Fibroblast of mammary gland (primary cell): ENCODE results near the gene PEDS1.
"Not testable (repeated sequence)": the region's sequence is repeated elsewhere in the genome, so short reads cannot be mapped to it uniquely, and the experiment has no call there.

ENCODE experiments used
- DNase-seq: peaks from one replicate; pipeline ENCODE4 v3.0.0-alpha.2; 2010; ENCODE audit warnings: low read depth
- H3K4me3 ChIP-seq: 2 replicates; pipeline ENCODE4 v1.5.1; 2011; ENCODE audit warnings: low read depth, mild to moderate bottlenecking, low read length, moderate library complexity; ENCODE audit not compliant: control insufficient read depth
- TF ChIP-seq, protein P1 (sequence below): conservative IDR thresholded peaks from 2 replicates; pipeline ENCODE4 v1.5.1; 2011; ENCODE audit warnings: low read depth, low read length, inconsistent platforms; ENCODE audit not compliant: control insufficient read depth, insufficient read depth

PEDS1 gene

DNA sequence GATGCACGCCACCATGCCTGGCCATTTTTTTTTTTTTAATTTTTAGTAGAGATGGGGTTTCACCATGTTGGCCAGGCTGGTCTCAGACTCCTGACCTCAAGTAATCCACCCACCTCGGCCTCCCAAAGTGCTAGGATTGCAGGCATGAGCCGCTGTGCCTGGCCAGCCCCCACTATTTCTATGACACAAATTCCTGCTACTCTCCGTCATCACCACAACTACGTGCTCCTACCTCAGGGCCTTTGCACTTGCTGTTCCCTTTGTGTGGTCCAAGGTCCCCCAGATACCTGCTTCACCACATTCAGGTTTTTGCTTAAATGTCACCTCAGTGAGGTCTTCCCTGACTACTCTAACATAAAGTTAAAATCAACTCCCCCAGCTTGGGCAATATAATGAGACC, 31.9 kb upstream of the PEDS1 start:
- no peak overlapping the region for H3K4me3 ChIP-seq
- TF ChIP-seq, protein P1, sequence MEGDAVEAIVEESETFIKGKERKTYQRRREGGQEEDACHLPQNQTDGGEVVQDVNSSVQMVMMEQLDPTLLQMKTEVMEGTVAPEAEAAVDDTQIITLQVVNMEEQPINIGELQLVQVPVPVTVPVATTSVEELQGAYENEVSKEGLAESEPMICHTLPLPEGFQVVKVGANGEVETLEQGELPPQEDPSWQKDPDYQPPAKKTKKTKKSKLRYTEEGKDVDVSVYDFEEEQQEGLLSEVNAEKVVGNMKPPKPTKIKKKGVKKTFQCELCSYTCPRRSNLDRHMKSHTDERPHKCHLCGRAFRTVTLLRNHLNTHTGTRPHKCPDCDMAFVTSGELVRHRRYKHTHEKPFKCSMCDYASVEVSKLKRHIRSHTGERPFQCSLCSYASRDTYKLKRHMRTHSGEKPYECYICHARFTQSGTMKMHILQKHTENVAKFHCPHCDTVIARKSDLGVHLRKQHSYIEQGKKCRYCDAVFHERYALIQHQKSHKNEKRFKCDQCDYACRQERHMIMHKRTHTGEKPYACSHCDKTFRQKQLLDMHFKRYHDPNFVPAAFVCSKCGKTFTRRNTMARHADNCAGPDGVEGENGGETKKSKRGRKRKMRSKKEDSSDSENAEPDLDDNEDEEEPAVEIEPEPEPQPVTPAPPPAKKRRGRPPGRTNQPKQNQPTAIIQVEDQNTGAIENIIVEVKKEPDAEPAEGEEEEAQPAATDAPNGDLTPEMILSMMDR, result no peak
- no peak for DNase-seq

DNA sequence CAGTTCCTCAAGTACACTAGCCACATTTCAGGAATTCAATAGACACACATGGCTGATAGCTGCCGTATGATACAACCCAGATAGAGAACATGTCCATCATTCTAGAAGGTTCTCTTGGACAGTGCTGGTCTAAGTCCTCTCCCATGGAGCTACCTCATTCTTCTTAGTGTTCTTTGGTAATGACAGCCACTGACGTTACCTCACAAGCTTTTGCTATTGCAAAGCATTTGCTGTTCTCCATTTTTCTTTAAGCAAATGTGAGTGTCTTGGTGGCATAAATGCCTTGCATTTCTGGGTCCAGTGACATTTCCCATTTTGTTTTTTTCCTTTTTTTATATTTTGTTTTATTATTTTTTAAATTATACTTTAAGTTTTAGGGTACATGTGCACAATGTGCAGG, 28.8 kb upstream of the PEDS1 start:
- no peak overlapping the region for H3K4me3 ChIP-seq
- DNase-seq, result no peak
- TF ChIP-seq, protein P1, result no peak

DNA sequence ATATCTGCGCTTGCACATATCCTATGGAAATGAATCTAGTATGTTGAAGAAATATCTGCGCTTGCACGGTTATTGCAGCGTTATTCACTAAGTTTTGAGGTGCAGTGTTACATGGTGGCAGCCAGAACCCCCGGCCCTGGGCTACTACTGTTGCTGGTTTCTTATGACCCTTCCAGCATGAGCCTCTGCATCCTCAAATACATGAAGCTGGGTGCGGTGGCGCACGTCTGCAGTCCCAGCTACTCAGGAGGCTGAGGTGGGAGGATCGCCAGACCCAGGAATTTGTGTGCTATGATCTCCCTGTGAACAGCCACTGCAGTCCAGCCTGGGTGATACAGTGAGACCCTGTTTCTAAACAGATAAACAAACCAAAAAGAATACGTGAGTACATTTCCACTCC, 27.8 kb upstream of the PEDS1 start:
- H3K4me3 ChIP-seq, result no peak overlapping the region
- no peak for DNase-seq
- TF ChIP-seq, protein P1, result no peak

DNA sequence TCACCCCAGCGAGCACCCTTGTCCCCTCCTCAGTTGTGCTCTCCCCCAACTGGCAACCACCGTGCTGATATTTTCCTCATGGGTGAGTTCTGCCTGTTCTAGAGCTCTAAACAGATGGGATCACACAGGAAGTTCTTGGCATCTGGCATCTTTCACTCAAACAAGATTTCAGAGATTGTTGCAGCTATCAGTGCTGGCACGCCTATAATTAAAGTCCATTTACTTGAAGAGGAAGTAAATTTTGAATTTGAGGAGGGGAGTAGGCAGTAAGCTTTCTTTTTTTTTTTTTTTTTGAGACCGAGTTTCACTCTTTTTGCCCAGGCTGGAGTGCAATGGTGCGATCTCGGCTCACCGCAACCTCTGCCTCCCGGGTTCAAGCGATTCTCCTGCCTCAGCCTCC, 25.1 kb upstream of the PEDS1 start:
- not testable (repeated sequence) for DNase-seq, H3K4me3 ChIP-seq

DNA sequence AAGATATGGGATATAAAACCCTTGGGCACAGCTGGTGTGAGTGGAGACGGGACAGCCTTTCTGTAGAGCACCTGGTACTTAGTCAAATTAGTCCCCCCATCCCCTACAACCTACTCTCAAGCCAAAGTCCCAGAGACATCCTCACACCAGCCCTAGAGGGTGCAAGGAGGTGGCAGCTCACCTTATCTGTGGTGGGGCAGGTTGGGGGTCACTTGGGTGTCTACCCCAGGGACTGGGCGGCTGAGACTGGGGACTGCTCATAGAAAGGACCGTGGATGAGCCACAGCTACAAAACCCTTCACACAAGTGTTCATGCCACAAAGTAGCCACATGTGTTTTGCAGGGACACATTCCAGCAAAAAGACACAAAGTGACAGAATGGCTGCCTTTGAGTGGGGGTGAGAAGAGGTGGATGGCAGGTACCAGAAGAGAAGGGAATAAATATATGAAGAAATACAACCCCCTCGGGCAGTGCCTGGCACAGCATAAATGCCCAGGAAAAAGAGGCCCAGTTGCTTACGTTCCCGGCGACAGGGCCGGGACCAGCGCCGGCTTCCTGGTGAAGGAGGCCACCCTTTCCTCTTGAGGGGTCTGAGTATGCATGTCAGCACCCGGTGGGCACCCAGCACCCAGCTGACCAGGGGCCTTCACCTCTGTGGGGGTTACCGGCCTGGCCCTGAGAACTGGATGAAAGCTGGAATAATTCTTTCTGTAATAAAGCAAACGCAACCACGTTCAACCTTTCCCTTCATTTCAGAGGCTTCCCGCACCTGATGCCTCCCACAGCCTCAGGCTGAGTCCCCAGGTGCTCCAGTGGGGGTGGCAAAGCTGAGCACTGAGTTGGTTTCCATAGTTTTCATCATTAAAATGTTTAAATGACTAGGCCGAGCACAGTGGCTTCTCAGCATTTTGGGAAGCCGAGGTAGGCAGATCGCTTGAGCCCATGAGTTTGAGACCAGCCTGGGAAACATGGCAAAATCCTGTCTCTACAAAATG, 22.7 kb upstream of the PEDS1 start:
- TF ChIP-seq, protein P1, result no peak
- no peak for DNase-seq
- H3K4me3 ChIP-seq, result no peak overlapping the region

DNA sequence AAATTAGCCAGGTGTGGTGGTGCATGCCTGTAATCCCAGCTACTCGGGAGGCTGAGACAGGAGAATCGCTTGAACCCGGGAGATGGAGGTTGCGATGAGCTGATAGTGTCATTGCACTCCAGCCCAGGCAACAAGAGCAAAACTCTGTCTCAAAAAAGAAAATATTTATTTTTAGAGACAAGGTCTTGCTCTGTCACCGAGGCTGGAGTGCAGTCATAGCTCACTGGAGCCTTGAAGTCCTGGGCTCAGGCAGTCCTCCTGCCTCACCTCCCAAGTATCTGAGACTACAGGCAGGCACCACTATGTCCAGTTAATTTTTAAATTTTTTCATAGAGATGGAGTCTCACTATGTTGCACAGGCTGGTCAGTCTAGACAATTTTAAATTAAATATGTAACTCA, 20.9 kb upstream of the PEDS1 start:
- no peak for DNase-seq
- no peak overlapping the region for H3K4me3 ChIP-seq
- TF ChIP-seq, protein P1, result no peak

DNA sequence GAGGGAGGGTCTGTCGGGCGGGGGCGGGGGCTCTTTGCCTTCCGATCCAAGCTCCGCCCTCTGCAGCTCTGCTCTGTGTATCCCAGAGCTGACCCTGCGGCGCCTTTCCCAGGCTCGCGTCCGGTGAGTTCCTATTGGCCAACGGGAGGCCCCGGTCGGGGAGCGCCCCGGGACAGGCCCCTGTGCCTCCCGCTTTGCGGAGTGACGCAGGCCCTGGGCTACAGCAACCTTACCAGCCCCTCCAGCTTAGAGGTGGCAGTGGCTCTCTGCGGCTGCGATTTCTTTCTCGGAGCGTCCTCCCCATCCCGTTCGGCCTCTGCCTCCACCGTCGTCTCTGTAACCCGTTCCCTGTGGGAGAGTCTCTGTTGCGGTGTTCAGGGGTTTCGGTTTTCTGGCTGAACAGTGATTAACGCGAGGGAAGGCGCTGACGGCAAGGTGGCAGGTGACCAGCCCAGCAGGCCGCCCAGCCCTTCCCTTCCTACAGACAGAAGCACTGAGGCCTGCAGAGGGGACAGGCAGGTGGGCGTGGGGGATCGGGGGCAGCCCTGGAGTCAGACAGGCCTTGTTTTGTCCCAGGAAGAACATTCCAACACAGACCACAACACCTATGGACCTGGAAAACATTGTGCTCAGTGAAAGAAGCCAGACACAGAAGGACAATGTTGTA, 19.0 kb upstream of the PEDS1 start:
- TF ChIP-seq, protein P1, result no peak
- DNase-seq, result peak; percentile 77
- peak overlapping the region; percentile 62 for H3K4me3 ChIP-seq
